Thymus (tissue), 11 donors: ENCODE results near the gene TMEM88. TPM values are rescaled to one million over a fixed set of nuclear protein-coding genes. Genes with fewer than 3 reads are reported as not detected.

Experiments
- DNase-seq, 9 donors: peaks; one replicate each; pipeline ENCODE4 v3.0.0-alpha.2; 2013; ENCODE audit warnings: low spot score in 9 of 9, low read depth in 6 of 9, missing footprints in 1 of 9
- H3K27ac ChIP-seq, 2 donors: one replicate each; pipeline ENCODE4 v1.5.1; 2013; ENCODE audit warnings: control low read depth in 1 of 2, low read depth in 1 of 2, low read length in 1 of 2, mild to moderate bottlenecking in 1 of 2, moderate library complexity in 1 of 2
- H3K27me3 ChIP-seq, 2 donors: one replicate each; pipeline ENCODE4 v1.5.1; 2013; ENCODE audit warnings: low read length in 1 of 2; ENCODE audit not compliant: control insufficient read depth in 2 of 2, insufficient read depth in 1 of 2
- H3K36me3 ChIP-seq, 2 donors: one replicate each; pipeline ENCODE4 v1.5.1; 2013; ENCODE audit warnings: low read length in 1 of 2, mild to moderate bottlenecking in 1 of 2, moderate library complexity in 1 of 2; ENCODE audit not compliant: control insufficient read depth in 2 of 2, insufficient read depth in 2 of 2
- H3K4me1 ChIP-seq, 2 donors: one replicate each; pipeline ENCODE4 v1.5.1; 2013; ENCODE audit warnings: low read length in 2 of 2; ENCODE audit not compliant: control insufficient read depth in 2 of 2, insufficient read depth in 2 of 2
- H3K4me3 ChIP-seq, 2 donors: one replicate each; pipeline ENCODE4 v1.5.1; 2013; ENCODE audit warnings: low read length in 2 of 2, control low read depth in 1 of 2, mild to moderate bottlenecking in 1 of 2
- H3K9me3 ChIP-seq, 2 donors: one replicate each; pipeline ENCODE4 v1.5.1; 2013; ENCODE audit warnings: low read length in 1 of 2, mild to moderate bottlenecking in 1 of 2; ENCODE audit not compliant: control insufficient read depth in 2 of 2, insufficient read depth in 1 of 2
- WGBS: extraction: QIAGEN DNeasy Blood & Tissue Kit; methylation state at CpG from one replicate; pipeline ENCODE4 v1.1.7; 2013; 5-methylcytosine and 5-hydroxymethylcytosine counted together
- polyA plus RNA-seq: library from polyadenylated mRNA; stranded (reverse); fragments of 200-250 nt; gene quantifications from one replicate; pipeline ENCODE4 v1.2.3, GENCODE V29; 2013
- total RNA-seq: library from RNA; stranded (reverse); fragments of 120-200 nt; gene quantifications from one replicate; pipeline ENCODE4 v1.2.4, GENCODE V29; 2013
- donor health status: healthy.

The TMEM88 gene
- total and polyA plus RNA-seq, 2 donors = 1.6 to 29.1 TPM

- Histone ChIP-seq H3K4me3 (no peak overlapping the region), H3K27ac (no peak overlapping the region), H3K36me3 (peaks cover 72 to 73% of the 10 kb centered on the region in 2 donors), H3K27me3 (no peaks in the 10 kb centered on the region), H3K9me3 (peaks cover 0 to 17% of the 10 kb centered on the region in 2 donors), H3K4me1 (peaks cover 22 to 47% of the 10 kb centered on the region in 2 donors)
- DNase-seq = no peak
- 96% methylated on average over 51 of the region's 51 CpGs for WGBS
Measured at GRCh38 chr17:7852919-7853690, 1.8 kb upstream of the TMEM88 start.

- H3K4me3 ChIP-seq = no peak overlapping the region
- H3K27me3 ChIP-seq = no peaks in the 10 kb centered on the region
- DNase-seq = no peak
- no peak overlapping the region for H3K27ac ChIP-seq
- peaks cover 0 to 17% of the 10 kb centered on the region in 2 donors for H3K9me3 ChIP-seq
- H3K4me1 ChIP-seq = peaks cover 27 to 53% of the 10 kb centered on the region in 2 donors
- WGBS = 97% methylated on average over 21 of the region's 21 CpGs
- H3K36me3 ChIP-seq = peaks cover 67 to 68% of the 10 kb centered on the region in 2 donors
Measured at GRCh38 chr17:7853691-7854038, 1.2 kb upstream of the TMEM88 start.

GRCh38 chr17:7854078-7854777 lies 638 bp upstream of the TMEM88 start:
- Histone ChIP-seq H3K9me3 (peaks cover 0 to 17% of the 10 kb centered on the region in 2 donors), H3K27ac (peak overlapping the region in 1 of 2 donors; percentile 33), H3K4me1 (peaks cover 28 to 58% of the 10 kb centered on the region in 2 donors)

GRCh38 chr17:7855660-7856010 lies 769 bp downstream of the TMEM88 start:
- H3K4me1 ChIP-seq = peaks cover 27 to 48% of the 10 kb centered on the region in 2 donors
- H3K9me3 ChIP-seq = peaks cover 0 to 17% of the 10 kb centered on the region in 2 donors
- peaks cover 48 to 52% of the 10 kb centered on the region in 2 donors for H3K36me3 ChIP-seq

More at GRCh38 chr17:7854078-7854777, 638 bp upstream of the TMEM88 start:
- Histone ChIP-seq H3K36me3 (peaks cover 61 to 62% of the 10 kb centered on the region in 2 donors), H3K27me3 (no peaks in the 10 kb centered on the region), H3K4me3 (no peak overlapping the region)
- DNase-seq = no peak
- WGBS = 96% methylated on average over 31 of the region's 31 CpGs

DNA sequence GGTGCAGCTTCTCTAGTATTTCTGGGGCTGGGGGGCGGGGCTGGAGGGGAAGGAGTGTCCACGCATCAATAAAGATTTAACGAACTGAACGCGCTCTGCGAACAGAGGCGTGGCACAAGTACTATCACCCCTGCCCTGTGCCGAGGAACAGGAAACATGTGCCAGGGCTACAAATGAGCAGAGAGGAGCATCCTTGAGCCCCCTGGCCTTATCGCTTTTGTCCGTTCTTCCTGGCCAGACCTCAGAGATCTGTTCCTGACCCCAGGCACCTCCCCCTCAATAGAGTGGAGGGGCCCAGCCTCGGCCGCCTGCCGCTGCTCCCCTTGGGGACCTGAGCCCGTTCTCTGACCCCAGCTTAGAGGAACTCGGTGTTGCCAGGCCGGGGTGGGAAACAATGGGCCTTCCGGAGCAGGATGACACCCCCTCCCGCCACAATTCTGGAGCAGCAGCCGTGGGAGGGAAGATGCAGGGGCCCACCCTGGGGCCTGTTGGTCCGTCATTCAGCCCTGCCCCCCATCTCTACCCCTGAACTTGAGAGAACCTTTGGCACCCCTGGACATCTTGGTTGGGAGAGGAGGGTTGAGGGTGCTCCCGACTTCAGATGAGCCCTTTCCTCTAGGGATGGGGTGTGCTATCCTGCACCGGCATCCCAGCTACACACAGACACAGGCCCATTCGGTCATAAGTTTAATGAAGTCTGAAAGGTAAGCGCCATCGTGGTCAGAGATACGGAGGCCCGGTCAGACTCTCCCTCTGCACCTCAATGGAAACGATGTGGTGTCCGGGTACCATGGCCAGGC lies 1.3 kb downstream of the TMEM88 start:
- Histone ChIP-seq H3K4me3 (peak overlapping the region; percentile 69 to 96), H3K27ac (peak overlapping the region; percentile 98), H3K4me1 (peaks cover 21 to 43% of the 10 kb centered on the region in 2 donors), H3K36me3 (peaks cover 43 to 48% of the 10 kb centered on the region in 2 donors), H3K27me3 (no peaks in the 10 kb centered on the region), H3K9me3 (peaks cover 0 to 16% of the 10 kb centered on the region in 2 donors)
- no peak for DNase-seq
- WGBS = 20% methylated on average over 29 of the region's 29 CpGs

More at GRCh38 chr17:7855660-7856010, 769 bp downstream of the TMEM88 start:
- Histone ChIP-seq H3K27me3 (no peaks in the 10 kb centered on the region), H3K27ac (peak overlapping the region in 1 of 2 donors; percentile 48), H3K4me3 (no peak overlapping the region)
- 66% methylated on average over 15 of the region's 15 CpGs for WGBS
- DNase-seq = no peak

GRCh38 chr17:7856811-7857712 lies 2.2 kb downstream of the TMEM88 start, which contains the start of gene NAA38:
TSS of gene NAA38 (minus strand) at chr17:7857559. CDS start at chr17:7857463, 96 bp downstream.
- peaks cover 0 to 8% of the 10 kb centered on the region in 2 donors for H3K9me3 ChIP-seq
- H3K4me3 ChIP-seq = peak within 1 kb of the TSS; percentile 69 to 96
- H3K27me3 ChIP-seq = no peaks in the 10 kb centered on the region
- under 1% methylated on average over 64 of the region's 64 CpGs for WGBS
- peaks cover 36 to 46% of the 10 kb centered on the region in 2 donors for H3K36me3 ChIP-seq
- peak; percentile 98 to 100 (median 99) for DNase-seq
- H3K27ac ChIP-seq = peak within 1 kb of the TSS; percentile 98
- H3K4me1 ChIP-seq = peaks cover 16 to 35% of the 10 kb centered on the region in 2 donors

DNA sequence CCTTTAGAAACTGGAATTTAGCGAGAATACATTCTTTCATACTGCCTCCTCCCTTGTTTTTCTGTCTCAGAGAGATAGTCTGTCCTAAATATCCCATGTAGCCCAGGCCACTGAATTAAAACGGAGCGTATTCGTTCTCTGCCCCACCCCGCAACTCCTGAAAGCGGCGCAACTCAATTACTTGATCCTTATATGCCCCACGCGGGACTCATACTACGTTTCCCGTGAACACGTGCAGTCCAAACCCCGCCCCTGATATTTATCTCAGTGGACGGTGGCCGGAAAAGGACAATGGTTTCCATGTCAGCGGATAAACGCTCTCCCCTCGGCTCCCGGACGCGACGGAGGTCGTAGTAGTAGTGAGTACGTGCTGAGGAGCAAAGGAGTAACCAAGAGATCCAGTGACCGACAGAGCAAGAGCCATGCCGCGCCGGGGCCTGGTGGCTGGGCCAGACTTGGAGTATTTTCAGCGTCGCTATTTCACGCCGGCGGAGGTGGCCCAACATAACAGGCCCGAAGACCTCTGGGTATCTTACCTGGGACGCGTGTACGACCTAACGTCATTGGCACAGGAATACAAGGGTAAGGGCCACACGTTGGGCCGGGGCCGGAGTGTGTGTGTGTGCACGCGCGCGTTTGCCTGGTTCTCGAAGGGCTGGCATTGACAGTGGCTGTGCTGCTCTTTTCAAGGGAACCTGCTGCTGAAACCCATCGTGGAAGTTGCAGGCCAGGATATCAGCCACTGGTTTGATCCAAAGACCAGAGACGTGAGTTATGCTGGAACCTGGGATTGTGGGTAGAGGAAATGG lies 3.1 kb downstream of the TMEM88 start, which contains the start of gene CYB5D1:
Gene CYB5D1 (plus strand): TSS at position 291 of the 809 bp plus-strand sequence. CDS start 132 bp downstream, at position 423.
- 5% methylated on average over 48 of the region's 48 CpGs for WGBS
- peak within 1 kb of the TSS; percentile 98 for H3K27ac ChIP-seq
- peak within 1 kb of the TSS; percentile 69 to 96 for H3K4me3 ChIP-seq
- H3K9me3 ChIP-seq = peaks cover 0 to 8% of the 10 kb centered on the region in 2 donors
- DNase-seq = peak in 7 of 9 donors; percentile 89 to 98 (median 93)
- H3K27me3 ChIP-seq = no peaks in the 10 kb centered on the region
- H3K36me3 ChIP-seq = peaks cover 27 to 40% of the 10 kb centered on the region in 2 donors
- peaks cover 16 to 29% of the 10 kb centered on the region in 2 donors for H3K4me1 ChIP-seq
